GM10847 (cell line): Measurements from ENCODE around the gene SUFU.

Source experiments
- POLR2A ChIP-seq: IDR thresholded peaks from 2 replicates; pipeline ENCODE4 v1.6.1; 2011; ENCODE audit not compliant: insufficient read length; ENCODE audit errors: extremely low read depth

SUFU gene

DNA sequence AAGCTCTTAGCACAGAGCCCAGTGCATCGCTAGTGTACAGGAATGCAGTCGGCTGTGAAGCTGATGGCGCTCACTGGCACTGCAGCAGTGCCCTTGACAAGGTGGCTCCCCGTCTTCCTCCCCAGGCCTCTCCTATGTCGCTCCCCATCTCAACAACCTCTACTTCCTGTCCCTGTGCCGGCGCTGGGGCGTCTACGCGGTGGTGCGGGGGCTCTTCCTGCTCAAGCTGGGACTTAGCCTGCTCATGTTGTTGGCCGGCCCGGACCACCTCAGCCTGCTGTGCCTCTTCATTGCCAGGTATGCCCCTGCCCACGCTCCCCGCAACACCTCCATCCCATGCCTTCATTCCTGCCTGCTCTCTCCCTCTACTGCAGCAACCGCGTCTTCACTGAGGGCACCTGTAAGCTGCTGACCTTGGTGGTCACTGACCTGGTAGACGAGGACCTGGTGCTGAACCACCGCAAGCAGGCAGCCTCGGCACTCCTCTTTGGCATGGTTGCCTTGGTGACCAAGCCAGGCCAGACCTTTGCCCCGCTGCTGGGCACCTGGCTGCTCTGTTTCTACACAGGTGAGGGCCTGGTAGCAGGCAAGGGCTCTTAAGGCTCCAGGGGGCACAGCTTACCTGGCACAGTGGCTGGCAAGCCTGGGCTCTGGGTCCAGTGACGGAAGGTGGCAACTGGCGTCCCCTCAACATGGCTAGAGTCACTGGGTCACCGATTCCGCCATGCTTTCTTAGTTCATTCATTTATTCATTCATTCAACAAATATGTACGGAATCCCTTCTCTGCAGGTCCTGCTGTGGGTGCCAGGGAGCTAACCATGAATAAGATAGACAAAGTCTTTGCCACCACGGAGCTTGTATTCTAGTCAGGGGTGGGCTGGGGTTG is 30.1 kb upstream of the SUFU start:
- TF ChIP-seq POLR2A: no peak

DNA sequence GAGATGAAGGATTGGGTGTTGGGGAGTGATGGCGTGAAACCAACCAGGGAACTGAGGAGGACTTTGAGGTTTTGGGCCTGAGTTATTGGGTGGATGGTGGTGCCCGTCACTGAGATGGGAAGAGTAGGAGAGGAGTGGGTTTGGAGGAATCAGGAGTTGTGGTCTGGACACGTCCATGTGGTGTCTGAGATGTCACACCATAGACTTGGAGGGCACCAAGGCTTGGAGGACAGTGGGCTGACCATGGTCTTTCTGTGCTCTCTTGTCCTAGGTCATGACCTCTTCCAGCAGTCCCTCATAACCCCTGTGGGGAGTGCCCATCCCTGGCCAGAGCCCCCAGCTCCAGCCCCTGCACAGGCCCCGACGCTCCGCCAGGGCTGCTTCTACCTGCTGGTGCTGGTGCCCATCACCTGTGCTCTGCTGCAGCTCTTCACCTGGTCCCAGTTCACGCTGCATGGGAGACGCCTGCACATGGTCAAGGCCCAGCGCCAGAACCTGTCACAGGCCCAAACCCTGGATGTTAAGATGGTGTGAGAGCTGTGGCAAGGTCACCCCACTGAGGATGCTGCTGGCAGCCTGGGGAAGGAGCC is 28.2 kb upstream of the SUFU start:
- no peak for TF ChIP-seq POLR2A

DNA sequence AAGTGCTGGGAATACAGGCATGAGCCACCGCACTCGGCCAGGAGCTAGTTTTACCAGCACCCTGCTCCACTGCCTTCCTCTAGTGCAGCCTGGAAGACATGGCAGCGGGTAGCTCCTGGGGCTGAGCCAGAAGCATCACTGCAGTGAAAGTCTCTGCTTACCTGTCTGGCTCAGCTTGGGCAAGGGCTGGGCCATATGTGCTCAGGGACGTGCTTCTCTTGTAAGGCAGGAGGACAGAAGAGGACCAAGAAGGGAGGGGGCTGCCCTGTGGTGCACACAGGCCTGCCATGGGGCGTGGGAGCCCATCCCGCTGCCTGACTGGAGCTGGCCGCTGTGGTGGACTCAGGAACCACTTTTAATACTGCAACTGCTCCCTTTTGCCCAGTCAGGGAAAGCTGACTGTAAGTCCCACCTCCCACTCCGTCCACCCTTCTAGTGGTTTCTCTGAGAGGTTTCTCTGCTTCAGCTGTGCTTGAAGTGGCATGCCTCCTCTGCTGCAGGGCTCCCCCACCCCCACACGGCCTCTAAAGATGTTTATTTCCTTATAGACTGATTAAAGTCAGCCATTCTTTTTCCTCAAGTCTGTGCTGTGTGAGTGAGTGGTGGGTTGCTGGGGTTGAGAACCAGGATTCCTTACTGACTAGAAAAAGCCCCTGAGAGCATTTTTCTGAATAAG is 27.2 kb upstream of the SUFU start:
- no peak for TF ChIP-seq POLR2A

DNA sequence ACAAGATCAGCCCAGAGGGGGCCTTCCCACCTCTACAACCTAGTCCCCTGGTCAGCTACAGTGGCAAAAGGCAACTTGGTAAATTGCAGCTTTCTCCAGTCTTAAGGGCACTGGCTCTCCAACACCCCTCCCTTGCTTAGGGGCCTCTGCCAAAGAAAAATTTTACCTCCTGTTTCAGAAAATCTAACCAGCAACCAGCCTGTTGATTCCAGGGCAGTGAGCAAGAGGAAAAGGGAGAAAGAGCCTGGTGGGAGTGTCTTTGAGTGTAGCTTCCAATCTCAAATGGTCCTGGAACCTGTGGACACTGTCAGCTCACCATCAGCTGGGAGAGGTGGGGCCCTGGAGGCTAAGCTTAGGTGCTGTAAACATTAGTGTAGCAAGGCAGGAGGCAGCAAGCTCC is 24.1 kb upstream of the SUFU start:
- no peak for TF ChIP-seq POLR2A

DNA sequence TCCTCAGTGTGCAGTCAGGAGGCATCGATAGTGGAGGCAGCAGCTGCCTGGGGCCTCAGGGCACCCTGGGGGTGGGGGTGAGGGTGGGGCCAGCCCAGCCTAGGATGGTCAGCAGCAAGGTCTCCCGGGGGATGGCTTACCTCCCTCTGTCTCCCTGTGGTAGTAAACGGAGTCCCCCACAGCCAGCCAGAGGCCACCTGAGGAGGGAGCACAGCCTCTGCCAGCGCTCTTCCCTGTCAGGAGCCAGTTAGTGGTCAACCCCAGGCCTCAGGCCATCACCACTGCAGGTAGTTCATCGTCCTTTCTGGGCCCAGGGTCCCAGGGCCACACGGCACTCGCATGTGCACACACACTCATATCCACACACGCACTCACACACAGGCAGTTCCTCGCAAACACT is 23.4 kb upstream of the SUFU start:
- no peak for TF ChIP-seq POLR2A

DNA sequence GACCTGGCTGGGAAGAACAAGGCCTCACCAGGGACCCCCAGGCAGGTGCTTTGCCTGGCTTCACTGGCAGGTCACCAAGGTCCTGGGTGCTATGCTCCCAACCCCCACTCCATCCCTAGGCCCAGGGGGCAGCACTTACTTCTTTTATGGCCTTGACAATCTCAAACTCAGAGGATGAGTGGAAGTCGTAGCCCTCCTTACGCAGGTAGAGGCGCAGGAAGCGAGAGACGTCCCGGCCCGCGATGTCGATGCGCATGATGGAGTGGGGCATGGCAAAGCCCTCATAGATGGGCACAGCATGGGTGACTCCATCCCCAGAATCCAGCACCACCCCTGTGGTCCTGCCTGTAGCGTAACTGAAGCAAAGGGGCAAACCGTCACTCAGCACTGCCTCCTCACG is 19.8 kb upstream of the SUFU start:
- TF ChIP-seq POLR2A: no peak

DNA sequence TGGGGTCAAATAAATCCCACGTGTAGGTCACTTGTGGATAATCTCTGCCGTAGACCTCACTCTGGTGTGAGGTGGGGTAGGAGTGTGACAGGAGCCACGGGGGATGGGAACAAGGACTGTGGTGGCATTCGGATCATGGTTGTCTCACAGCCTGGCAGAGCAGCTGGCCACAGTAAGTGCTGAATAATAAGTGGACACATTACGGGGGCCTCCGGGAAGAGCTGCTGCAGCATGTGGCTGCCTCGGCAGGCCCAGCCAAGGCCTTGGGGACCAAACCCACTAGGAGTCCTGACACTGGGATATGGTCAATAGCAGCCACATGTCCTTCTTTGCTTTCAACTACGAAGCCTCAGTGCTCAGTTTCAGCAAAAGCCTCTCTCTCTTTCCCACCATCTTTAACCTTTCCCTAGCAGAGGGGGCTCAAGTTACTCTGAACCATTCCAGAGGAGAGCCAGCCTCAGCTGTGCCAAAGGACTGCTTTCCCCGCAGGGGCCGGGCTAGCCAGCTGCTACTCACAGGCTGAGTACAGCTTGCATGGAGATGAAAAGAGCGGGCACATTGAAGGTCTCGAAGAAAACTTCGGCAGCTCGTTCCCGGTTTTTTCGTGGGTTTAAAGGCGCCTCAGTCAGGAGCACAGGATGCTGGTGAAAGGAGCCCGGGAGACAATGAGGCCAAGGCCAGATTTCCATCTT is 18.5 kb upstream of the SUFU start:
- no peak for TF ChIP-seq POLR2A

DNA sequence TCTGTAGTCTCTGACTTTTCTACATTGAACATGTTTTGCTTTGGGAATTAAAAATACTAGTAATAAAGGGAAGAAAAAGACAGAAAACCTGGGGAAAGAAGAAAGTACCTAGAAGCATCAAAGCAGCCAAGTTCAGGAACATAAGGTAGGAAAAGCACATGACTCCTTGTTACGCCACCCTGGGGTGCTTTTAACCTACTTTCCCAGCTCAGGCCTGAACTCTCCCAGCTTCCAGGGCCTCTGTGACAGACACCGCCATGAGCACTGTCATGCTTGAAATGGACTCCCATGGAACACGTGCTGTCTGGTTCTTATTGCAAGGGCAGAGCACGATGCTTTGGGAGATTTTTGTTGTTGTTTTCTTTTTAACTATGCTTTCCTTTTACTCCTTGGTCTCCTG is 12.6 kb upstream of the SUFU start:
- no peak for TF ChIP-seq POLR2A

DNA sequence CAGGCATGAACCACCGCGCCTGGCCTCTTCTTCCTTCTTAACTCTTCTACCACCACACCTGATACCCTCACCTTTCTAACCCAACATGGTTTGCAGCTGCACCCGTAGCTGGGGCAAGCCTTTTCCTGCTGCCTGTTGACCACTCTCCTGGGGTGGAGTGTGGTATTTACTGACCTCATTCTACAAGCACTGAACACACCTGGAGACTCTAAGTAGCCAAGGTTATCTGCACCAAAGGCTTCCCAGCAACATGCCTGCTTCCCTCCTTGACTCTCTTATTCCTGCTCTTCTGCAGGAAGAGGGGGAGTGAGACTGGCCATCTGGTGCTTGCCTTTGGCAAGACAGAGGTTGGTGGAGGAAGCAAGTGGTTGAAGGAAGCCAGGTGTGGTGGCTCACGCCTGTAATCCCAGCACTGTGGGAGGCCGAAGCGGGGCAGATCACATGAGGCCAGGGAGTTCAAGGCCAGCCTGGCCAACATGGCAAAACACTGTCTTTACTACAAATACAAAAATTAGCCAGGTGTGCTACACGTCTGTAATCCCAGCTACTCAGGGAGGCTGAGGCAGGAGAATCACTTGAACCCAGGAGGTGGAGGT is 11.3 kb upstream of the SUFU start:
- no peak for TF ChIP-seq POLR2A

DNA sequence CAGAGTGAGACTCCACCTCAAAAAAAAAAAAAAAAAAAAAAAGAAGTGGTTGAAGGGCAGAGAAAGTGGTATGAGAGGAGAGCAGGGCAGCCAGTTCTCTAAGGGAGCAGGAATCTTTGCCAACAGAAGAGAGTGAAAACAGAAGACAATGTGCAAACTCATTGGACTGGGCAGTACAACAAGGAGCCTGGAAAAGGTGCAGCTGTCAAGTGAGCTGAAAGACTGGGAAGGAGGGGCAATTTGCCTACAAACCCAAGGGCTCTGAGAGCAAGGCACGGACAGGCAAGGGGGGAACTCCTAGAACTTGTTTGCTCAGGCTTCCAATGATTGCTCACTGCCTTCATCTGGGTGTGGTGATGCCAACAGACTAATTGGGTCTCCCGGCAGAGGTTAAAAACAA is 10.8 kb upstream of the SUFU start:
- no peak for TF ChIP-seq POLR2A

DNA sequence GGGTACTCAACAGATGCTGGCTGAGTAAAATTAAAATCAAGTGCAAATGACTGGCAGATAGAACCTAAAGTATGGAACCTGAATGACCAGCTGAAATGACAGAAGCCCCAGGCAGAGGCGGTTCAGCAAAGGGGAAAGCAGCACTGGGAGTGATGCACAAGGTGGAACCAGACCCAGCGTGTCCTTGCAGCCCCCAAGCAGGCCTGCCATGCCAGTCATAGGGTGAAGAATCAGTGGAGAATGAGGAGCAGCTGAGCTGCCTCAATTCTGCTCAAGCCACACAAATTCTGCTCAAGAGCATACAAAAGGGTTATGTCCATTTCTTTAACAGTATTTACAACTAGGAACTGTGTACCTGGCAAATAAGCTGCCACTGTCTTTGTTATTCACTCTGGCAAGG is 10.0 kb upstream of the SUFU start:
- no peak for TF ChIP-seq POLR2A

DNA sequence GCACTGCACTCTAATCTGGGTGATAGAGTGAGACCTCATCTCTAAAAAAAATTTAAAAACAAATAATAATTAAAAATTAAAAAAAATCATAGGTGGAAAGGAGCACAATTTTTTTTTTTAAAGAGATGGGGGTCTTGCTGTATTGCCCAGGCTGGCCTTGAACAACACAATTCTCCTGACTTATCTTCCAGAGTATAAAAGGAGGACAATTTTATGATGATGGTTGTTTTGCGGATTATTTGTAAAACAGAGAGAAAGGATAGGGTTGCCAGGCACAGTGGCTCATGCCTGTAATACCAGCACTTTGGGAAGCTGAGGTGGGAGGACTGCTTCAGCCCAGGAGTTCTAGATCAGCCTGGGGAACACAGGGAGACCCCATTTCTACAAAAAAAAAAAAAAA is 6.2 kb upstream of the SUFU start:
- TF ChIP-seq POLR2A: no peak

DNA sequence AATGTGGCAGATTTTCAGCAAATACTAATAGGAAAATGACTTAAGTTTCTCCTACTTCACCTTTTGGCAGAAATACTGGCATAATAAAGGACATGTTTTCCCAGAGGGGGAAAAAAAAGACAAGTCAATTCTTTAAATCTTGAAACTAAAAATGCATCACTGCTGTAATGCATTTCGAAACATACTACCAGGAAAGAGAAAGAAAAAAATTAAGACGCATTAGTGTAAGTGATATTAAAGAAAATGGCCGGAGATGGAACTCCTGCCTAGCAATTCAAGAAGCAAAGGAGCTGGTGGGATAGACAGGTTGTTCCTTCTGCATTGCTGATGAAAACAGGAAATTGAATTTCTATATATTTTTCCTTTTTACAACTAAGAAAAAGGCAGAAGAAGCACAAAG is 4.4 kb upstream of the SUFU start:
- no peak for TF ChIP-seq POLR2A

DNA sequence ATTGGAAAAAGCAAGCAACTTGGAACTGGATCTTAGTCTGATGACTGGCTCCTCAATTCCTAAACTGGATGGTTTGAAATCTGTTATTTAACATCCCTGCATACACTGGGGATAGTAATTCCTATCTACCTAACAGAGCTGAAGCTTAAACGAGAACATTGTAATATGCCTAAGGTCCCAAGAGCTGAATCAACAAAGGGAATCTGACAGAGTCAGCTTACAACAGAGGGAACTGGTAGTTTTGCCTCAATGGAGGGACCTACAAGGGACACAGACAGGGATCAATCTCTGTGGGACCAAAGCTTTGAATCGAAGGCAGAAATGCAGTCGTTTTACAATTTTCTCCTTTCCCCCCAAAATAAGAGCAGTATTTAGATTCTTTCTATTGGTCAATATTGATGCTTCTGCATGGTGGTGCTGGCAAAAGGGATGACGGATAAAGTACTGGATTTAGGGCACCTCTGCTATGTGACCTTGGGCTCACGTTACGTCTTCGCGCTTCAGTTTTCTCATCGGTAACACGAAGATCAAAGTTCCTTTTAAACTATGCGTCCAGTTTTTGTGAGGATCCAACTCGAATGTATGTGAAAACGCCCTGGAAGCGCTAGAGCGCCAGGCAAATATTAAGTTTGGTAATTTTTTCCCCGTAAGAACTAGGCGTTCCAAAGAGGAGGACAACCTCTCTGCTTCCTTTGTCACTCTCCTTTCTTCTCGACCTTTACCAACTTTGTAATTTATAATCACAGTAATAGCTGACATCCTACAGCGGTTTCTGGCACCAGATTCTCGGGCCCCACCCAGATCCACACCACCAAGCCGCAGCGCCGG is 2.4 kb upstream of the SUFU start:
- no peak for TF ChIP-seq POLR2A

DNA sequence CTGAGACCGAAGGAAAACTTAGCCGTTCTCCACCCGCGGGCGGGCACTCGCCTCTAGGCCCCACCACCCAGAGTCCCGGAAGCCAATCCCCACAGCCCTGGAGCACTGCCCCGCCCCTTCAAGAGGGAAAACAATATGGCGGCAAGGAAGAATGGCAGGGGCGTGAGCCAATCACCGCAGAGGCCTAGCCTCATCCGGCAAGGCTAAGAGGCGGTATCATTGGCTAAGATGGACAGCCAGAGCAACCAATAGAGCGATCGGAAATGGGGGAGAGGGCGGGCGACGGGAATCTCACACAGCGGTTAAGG is 1.8 kb upstream of the SUFU start:
- no peak for TF ChIP-seq POLR2A
